Cerebellar nuclear complex (tissue), 1 donor: ENCODE results near the gene AJAP1.

ENCODE experiments used
- DNase-seq, 2 experiments: peaks; one replicate each; lab custom pipeline; 2025; lab: John Stamatoyannopoulos, UW

Gene AJAP1

GRCh38 chr1:4730078-4730477 lies 75.7 kb downstream of the AJAP1 start:
- no peak for DNase-seq

- DNase-seq, result no peak
Measured at GRCh38 chr1:4733446-4734177, 79.2 kb downstream of the AJAP1 start.

DNA sequence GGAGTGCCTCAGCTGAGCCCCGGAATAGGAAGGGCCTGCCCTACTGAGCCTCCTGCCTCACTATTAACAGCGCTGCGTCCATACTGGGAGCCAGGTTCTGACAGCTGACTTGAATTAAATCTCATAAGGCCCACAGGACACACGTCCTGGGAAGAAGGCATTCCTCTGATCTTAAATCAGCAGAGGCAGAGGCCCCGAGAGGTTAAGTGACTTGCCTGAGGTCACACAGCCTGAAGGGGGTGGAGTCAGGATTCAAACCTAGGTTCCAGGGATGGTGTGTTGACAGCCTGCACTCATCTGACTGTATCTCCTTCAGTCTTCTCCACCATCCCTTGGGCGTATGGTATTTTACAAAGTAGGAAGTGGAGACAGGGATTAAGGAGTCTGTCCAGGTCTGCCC lies 79.8 kb downstream of the AJAP1 start:
- no peak for DNase-seq

GRCh38 chr1:4734791-4735190 lies 80.4 kb downstream of the AJAP1 start:
- DNase-seq, result no peak

DNA sequence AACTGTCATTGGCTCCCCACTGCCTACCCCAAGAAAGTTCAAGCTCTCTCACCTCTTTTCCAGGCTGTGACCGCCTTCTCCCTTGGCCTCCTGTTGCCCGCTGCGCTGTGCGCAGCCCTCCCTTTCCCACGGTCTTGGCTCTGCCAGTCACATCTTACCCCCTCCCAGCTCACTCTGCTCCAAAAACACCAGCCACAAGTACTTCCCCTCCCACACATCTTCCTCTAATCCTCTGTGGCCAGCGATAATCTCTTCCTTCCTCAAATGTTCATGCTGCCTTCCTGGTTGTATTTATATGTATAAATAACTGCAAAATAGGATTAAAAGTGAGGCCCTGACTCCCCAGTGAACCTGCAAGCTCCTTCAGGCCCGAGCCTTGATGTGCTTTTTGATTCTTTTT lies 81.8 kb downstream of the AJAP1 start:
- no peak for DNase-seq

- DNase-seq, result no peak
Measured at GRCh38 chr1:4741876-4742423, 87.5 kb downstream of the AJAP1 start.

- DNase-seq, result no peak
Measured at GRCh38 chr1:4743978-4744750, 89.8 kb downstream of the AJAP1 start.

DNA sequence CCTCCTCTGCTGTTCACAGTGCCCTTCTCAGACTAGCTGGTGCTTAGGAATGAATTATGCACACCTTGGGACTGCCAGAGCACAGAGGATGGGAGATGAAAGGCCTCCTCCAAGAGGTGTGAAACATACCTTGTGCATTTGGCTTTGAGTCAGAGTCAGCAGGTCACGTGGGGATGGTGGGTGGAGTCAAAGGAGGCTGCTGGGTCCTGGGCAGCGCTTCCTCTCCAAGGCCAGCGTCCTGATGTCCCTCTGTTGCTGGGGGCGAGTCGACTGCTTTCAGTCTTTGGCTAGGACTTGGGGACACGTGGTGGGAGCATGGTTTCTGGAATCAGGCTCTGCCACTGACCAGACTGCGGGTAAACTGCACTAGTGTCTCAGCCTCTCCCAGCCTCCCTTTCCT lies 91.2 kb downstream of the AJAP1 start:
- DNase-seq, result no peak

DNA sequence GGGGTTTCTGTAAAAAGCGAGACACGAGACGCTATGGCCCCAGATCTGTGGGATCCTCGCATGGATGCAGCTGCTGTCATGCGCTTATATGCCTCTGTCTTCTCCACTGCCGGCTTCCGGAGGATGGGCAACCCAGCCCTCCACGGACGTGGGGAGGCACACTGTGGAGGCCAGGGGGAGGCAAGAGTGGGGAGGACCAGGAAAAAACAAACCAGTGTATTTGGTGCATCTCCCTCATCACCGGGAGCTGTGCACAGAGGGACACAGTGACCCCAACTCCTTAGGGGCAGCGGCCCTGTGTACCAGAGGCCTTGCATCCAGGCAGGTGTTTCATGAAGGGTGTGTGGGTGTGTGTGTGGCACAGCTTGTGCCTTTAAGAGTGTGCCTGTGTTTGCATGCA lies 95.0 kb downstream of the AJAP1 start:
- no peak for DNase-seq

DNA sequence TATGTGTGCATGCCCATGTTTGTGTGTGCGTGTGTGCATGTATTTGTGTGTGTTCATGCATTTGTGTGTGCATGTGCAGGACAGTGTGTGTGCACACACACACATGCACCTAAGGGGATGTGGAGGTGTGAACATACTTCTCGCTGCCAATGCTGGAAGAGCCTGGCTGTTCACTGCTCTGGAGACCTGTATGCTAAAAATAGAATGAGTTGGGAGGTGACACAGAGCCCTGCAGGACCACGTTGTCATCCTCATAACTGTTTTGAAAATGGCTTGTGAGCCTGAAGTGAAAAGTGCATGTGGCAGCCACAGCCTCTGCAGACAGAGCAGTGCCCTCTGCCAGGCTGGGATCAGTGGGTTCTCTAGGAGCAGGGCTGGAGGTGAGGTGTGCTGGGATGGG lies 95.8 kb downstream of the AJAP1 start:
- DNase-seq, result no peak

- no peak for DNase-seq
Measured at GRCh38 chr1:4752059-4752458, 97.7 kb downstream of the AJAP1 start.

GRCh38 chr1:4754816-4755215 lies 100.4 kb downstream of the AJAP1 start:
- DNase-seq, result no peak

DNA sequence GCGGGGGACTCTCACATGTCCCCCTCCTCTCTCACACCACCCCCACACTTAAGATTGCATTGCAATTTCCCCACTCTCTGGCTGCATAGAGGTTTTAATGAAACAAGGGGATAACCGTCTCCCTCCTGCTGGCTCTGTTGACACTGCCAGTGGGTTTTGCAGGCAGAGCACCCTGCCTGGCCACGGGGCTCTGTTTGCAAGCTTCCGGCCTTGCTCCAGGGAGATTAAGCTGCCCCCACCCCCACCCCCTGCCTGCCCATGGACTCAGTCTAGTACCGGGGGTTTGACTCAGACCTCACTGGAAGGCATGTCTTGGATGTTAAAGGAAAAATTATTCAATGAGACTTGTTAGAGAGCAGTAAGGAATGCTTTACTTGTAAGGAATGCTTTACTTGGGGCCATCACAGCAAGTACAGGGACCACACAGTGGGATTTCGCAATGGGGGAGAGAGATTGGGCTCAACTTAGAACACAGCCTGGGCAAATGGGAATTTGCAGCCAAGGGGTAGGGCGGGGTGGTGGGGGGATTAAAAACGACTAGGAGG lies 101.0 kb downstream of the AJAP1 start:
- DNase-seq, result no peak

GRCh38 chr1:4755864-4756504 lies 101.6 kb downstream of the AJAP1 start:
- no peak for DNase-seq

DNA sequence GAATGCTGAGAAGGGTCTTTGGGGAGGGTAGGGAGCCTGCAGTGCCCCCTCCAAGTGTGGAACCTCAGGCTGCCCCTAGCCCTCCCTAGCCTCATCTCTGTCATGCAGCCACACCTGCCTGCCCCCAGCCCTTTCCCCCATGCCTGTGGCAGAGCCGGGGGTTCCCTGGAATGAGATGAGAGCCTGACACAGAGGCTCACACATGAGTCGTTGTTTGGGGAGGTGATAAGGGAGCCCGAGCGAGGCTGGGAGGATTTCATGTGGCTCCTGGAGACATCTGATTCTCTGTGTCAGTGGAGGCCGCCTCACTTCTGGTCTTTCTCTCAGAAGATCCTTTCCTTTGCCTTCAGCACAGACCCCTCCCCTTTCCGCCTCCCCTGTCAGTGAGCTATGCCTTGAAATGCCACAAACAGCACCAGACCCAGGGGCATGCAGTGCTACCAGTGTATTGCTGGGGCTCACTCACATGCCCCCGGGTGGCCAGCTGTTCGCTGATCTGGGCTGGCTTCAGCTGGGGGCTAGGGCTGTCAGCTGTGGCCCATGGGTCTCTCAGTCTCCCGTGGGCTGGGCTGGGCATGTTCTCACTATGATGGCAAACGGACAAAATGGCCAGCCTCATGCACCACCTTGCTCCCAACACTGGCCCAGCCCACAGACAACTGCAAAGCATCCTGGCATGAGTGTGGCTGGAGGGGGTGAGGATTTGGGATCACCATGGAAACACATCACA lies 102.6 kb downstream of the AJAP1 start:
- DNase-seq, result no peak

- DNase-seq, result no peak
Measured at GRCh38 chr1:4759671-4760070, 105.3 kb downstream of the AJAP1 start.

GRCh38 chr1:4760088-4760487 lies 105.7 kb downstream of the AJAP1 start:
- no peak for DNase-seq

DNA sequence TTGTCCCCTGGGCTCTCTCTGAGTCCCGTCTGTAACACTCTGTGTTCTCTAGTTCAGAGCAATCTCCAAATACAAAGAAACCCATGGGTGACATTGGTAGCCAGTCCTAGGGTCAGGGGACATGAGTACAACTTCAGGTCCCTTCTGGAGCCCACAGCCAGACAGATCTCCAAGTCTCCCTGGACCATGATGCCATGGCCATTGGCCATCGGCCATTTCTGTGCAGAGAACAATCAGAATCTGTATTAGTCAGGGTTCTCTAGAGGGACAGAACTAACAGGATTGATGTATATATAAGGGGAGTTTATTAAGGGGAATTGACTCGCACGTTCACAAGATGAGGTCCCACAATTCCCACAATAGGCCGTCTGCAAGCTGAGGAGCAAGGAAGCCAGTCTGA lies 106.9 kb downstream of the AJAP1 start:
- no peak for DNase-seq

- DNase-seq, result no peak
Measured at GRCh38 chr1:4762146-4762545, 107.7 kb downstream of the AJAP1 start.

DNA sequence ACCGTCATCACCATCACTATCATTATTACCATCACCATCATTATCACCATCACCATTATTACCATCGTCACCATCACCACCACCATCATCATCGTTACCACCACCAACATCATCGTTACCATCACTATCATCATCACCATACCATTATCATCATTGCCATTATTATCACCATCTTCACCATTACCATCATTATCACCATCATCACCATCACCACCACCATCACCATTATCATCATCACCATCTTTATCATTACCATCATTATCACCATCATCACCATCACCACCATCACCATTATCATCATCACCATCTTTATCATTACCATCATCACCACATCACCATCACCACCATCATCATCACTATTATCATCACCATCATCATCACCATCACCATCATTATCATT lies 112.9 kb downstream of the AJAP1 start:
- no peak for DNase-seq

GRCh38 chr1:4768553-4768952 lies 114.1 kb downstream of the AJAP1 start:
- DNase-seq, result no peak
